CD4-positive, alpha-beta T cell treated with Interleukin-2 at 100 ng/mL for 4 hours (primary cell): ENCODE measurements around the gene NUP133.
A peak's percentile ranks its signal among the peaks of the same experiment; 100 is the strongest.
"Not testable (repeated sequence)": the region's sequence is repeated elsewhere in the genome, so short reads cannot be mapped to it uniquely, and the experiment has no call there.

ENCODE experiments used
- DNase-seq: peaks from one replicate; pipeline ENCODE4 v3.0.0-alpha.2; 2020; ENCODE audit warnings: low spot score

NUP133 gene

DNA sequence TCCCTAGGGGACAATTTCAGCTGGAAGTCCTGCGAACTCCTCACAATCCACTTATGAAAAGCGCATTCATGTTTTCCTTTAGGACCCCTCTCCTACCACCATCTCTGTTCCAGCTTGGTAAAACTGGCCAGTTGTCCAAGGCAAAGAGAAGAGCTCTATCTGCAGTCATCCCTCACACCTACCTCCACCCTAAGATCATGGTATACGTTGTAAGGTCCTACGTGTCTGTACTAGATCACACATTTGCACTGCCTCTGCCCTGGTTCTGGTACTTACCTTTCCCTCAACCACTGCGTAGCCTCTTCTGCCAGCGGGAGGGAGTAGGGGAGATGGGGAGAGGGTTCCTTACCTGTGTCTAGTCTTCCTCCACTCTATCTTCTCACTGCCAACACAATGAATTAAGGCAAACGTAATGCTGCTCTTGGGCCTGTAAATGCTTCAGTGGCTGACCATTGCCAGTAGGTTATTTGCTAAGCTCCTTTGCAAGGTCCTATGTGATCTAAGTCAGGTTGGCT, 739 bp upstream of the NUP133 start:
- no peak for DNase-seq

DNA sequence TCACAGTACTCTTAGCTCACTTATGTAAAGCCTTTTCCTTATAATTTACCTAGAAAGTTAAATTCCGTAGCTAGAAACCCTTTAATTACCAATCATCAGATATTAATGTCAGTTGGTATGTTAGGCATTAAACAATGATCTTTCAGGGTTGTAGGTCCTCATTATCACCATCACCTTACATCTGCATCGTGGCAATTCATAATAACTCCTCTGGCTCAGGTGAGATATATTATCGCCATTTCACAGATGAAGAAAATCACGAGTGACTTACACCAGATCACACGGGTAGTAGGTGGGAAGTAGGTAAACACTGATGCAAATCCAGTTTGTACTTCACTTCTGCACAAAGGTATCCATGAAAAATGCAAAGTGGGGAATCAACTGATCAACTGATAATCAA, 639 bp downstream of the NUP133 start:
- no peak for DNase-seq

DNA sequence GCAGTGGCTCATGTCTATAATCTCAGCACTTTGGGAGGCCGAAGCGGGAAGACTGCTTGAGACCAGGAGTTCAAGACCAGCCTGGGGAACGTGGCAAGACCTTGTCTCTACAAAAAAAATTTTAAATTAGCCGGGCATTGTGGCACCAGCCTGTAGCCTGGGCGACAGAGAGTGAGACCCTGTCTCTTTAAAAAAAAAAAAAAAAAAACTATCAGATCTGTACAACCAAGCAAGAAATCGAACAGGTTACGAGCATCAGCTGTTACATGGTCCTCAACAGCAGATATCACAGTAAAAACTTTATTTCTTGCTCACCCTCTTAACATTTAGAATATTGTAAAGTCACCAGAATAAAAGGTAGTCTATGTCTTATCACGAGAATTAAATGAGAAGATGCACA, 1.5 kb downstream of the NUP133 start:
- DNase-seq = no peak

DNA sequence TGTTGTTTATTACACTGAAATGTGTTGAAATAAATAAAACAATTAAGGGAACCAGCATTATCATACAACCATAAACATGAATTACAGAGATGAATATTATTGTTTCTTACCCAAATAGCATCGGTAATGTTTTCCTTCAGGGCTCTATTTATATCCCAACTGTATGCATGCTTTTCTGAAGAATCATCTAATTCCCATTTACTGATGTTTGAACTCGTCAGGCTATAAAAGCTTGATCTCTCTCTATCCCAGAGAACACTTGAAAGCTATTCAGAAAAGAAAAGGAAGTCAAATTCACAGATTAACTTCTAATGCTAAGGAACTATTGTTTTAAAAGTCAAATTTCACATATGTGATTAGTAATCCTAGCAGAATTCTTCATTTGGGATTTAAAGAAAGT, 12.4 kb downstream of the NUP133 start:
- no peak for DNase-seq

DNA sequence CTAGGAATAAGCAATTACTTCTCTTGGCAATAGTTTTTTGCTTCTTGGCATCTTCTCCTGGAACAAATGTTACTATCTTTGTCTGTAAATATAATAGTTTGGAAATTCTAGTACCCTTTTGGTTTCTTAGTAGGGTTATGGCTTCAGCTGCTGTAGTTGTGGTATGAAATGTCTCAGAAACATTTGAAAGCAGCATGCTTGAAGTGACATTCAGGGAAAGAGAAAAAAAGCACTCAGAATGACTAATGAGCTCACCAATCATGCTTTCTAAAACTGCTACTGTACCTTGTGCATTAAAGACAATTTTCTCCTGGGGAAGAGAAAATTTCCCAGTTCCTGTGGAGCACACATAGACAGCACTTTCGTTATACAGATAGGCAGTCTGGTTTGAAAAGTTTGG, 21.0 kb downstream of the NUP133 start:
- no peak for DNase-seq

DNA sequence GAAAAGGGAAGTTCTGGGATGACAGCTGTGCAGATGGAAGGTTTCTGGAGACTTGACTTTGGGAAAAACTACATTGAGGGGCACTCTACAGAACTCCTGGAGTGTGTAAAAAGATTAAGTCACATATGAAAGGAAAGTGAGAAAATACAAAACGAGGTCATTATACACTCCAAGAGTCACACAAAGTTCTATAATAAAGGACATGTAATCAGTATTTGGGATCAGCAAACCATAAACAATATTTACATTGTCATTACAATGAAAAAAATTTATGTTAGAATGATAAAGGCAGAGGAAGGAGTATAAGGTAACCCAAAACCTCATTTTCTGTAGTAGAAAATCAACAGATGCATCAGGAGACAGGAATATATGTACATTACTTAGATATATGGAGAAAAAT, 22.8 kb downstream of the NUP133 start:
- no peak for DNase-seq

DNA sequence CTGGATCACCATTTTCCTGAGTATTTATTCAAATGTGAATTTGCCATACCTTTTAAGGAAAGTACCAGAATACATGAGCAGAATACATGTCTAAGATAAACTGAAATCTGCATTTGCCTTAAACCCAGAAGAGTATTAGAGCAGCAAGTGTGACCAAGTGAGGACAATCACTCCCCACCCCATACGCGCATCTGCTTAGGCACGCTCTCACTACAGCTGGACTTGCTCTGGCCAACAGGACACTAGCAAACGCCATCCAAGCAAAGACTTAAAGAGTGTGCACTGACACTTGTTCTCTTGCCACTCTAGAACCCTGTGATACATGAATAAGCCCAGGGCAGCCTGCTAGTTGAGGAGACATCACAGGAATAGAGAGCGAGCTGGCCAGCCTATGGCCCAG, 25.6 kb downstream of the NUP133 start:
- no peak for DNase-seq

DNA sequence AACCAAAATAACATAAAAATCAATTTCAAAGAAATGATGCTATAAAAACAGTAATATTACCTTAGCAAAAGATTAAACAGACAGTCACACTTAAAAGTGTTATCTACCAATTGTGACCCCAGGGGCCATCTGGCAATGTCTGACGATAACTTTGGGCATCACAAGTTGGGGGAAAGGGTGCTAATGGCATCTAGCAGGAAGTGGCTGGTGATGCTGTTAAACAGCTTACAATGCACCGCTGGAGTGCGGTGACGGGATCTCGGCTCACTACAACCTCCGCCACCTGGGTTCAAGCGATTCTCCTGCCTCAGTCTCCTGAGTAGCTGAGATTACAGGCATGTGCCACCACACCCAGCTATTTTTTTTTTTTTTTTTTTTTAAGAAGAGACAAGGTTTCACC, 27.6 kb downstream of the NUP133 start:
- no peak for DNase-seq

DNA sequence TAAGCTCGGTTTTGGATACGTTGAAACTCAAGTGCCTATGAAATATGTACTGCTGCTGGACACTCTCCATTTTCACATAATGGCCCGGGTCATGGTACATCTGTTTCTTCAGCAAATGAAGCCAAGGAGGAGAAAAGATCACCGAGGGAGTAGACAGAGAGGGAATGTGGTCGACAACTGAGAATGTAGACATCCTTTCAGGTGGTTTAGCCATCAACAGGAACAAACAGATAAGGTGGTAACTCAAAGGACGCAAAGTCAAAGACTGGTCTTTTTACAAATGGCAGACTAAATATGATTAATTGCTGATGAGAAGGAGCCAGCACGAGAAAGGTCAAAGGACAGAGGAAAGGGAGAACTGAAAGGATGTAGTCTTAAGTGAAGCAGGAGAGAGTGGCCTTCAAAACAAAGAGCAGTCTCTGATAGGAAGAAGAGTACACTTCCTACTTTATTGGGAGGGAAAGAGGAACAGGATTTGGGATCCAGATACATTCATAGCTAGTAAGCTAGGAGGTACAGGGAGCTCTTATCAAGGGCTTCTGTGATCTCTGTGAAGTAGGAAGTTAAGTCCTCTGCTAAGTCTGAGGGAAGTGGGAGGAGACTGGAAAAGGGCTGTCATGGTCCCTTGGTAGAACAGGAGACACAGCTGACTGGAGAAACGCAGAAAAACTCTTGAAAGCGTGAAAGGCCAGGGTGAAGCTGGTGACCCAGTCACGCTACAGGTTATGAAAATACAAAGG, 28.3 kb downstream of the NUP133 start:
- no peak for DNase-seq

DNA sequence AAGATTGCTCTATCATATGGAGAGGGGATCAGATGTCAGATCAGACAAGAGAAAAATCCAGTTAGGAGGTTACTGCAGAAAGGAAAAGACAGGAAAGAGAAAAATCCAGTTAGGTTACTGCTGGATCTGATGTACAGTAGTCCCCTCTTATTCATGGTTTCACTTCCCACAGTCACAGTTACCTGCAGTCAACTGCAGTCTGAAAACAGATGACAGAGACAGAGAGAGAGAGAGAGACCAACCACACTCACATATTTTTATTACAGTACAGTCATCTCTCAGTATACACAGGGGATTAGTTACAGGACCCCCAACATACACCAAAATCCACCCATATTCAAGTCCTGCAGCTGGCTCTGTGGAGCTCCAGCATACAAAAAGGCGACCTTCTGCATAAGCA, 29.3 kb downstream of the NUP133 start:
- no peak for DNase-seq

DNA sequence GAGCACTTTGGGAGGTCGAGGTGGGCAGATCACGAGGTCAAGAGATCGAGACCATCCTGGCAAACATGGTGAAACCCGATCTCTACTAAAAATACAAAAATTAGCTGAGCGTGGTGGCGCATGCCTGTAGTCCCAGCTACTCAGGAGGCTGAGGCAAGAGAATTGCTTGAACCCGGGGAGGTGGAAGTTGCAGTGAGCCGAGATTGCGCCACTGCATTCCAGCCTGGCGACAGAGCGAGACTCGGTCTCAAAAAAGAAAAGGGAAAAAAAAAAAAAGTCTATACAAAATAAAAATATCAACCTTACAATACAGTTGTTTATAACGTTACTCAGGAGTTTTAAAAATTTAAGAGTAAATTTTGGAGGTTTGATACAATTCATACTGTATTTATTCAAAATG, 32.3 kb downstream of the NUP133 start:
- DNase-seq = not testable (repeated sequence)

DNA sequence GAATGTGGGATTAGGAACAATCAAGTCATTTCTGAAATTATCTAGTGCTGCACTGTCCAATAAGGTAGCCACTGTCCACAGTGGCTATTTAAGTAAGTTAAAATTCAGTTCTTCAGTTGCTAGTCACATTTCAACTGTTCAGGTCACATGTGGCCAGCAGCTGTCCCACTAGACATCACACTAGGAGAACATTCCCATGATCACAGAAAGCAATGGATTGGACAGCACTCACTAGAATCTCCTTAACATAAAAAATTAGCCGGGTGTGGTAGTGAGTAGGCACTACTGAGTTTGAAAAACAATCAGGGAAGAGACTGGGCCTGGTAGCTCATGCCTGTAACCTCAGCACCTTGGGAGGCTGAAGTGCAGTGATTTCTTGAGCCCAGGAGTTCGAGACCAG, 33.6 kb downstream of the NUP133 start:
- no peak for DNase-seq

DNA sequence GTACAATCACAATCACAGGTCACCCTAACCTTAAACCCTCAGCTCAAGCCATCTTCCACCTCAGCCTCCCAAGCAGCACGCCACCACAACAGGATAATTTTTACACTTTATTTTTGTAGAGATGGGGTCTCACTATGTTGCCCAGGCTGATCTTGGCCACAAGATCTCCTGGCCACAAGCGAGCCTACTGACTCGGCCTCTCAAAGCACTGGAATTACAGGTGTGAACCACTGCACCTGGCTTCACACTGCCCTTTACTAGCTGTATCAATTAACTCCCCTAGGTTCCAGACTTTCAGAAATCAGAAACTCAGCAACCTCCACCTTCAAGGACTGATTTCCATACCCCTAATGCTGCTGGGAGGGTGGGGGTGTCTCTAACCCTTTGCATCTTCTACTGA, 37.0 kb downstream of the NUP133 start:
- no peak for DNase-seq

DNA sequence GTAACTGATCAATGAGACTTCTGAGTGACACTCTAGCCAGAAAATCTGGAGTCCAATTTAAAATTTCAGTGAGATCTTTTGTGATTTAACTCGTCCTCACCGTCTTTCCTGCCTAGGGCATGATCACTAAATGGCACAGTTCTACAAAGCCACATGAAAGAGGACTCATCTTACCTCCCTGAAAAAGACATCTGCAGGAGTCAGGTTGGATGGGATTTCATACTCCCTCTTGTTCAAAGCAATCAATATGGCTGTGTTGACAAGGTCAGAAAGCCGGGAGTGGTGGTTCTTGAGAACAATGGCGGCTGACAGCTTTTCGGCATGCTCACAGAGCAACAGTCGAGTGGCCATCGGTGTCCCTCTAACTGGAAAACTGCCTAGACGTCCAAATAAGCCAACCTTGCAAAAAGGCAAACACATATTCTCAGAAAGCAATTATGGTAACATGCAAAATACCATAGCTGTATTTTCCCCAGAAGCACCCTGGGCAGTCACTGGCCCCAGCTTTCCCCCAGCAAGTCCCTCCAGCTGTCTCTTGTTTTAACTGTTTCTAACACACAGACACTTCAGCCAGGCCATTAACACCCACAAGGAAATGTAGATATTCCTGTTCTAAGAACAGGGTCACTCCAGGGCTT, 37.6 kb downstream of the NUP133 start:
- DNase-seq = no peak

DNA sequence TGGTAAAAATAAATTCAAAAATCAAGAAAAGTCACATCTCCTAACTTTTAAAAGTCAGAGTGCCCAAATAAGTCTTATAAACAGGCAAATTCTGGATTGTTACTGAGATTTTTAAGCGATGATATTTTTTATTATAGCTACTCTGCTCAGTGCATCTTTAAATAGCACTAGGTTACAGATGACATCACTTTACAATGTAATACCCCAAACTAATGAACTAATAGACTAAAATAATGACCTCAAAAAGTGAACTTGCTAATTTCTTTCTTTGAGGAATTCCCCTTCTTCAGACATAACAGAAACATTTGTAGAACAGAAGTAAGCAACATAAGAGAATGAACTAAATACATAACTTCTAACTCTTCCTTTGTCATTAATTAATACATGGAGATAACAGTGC, 41.3 kb downstream of the NUP133 start:
- DNase-seq = no peak

DNA sequence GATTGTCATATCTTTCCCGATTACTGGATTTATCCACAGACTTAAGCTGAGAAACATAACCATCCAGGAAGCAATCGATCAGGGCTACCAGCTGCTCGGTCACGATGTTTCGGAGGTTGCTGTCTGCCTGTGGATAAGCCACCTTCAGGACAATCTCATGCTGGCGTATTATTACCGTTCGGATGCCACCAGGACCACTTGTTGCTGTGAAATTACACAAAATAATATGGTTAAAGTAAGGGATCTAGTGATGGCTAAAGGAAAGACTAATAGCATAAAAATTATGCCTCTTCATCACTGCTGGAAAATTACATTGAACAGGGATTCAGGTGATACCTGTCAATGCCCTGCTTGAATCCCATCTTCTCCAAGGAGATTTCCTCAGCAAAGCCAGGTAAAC, 43.5 kb downstream of the NUP133 start:
- no peak for DNase-seq

DNA sequence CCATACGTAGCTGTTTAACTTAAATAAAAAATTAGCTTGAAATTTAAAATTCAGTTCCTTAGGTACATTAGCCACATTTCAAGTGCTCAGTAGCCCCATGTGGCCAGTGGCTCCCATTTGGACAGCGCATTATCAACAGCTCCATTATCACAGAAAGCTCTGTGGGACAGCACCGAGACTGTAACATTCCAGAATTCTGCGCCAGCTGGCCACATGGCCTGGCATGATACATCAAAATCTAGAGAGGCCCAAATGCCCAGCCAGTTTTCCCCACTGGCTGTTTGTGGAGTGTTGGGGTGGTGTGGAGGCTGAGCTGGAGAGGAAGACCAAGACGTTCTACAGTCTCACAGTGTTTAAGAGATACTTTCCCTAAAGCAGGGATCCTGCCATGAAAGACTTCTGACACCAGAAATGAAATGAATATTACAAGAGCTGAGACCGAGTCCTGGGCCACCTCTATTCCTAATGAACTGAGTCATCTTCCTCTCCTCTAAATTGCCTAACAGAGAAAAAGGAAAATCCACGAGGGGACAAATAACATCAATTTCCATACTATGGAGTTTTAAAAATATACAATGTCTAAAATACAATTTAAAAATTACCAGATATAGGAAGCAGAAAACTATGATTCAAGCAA, 47.0 kb downstream of the NUP133 start:
- no peak for DNase-seq

DNA sequence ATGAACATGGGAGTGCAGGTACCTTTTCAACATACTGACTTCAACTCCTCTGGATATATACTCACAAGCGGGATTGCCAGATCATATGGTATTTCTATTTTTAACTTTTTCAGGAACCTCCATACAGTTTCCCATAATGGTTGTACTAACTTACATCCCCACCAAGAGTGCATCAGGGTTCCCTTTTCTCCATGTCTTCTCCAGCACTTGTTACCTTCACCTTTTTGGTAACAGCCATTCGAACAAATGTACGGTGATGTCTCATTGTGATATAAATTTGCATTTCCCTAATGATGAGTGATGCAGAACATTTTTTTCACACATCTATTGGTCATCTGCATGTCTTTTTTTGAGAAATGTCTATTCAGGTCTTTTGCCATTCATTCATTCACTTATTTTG, 48.3 kb downstream of the NUP133 start:
- DNase-seq = no peak

DNA sequence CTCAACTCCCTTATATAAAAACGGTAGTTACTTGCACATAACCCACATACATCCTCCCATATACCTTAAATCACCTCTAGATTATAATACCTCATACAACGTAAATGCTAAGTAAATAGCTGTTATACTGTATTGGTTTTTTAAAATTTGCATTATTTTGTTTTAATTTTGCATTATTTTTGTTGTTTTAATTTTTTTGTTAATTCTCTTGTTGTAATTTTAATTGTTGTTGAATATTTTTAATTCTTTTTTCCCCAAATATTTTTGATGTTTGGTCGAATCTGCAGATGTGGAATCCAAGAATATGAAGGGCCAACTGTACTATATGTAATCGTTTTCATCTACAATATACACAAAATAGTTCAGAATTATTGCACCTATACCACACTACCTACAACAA, 50.7 kb downstream of the NUP133 start:
- DNase-seq = no peak

DNA sequence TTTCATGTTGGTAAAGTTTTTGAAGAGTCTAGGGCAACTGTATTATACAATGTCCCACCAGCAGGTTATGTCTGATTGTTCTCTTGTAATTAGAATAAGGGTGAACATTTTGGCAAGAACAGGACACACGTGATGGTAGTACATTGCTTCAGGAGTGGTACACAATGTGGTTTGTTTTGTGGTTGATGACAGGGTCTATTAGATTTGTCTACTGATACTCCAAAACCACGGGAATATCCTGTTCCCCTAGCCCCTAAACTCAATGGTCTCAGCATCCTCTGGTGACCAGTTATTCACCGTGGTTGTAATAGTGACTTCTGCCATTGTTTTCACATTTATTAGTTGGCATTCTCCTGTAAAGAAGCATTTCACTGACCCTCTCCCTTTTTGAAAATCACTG, 52.1 kb downstream of the NUP133 start:
- DNase-seq = no peak

DNA sequence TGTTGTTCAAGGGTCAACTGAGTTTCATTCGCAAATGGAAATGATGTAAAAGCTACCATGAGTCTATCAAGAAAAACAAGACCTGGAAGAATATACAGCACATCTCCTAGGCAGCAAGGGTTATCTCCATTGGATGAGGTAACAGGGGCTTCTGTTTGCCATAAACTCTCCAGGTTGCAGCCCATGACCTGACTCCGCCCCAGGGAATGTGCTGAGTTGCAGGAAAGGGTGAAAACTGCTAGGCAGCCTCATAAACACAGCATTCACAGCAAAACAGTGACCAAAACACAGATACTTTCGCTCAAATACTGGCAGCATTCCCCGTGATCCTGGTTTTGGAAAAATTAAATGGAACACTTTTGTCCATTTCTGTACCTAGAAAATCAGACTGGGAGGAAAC, 54.1 kb downstream of the NUP133 start:
- DNase-seq = no peak

DNA sequence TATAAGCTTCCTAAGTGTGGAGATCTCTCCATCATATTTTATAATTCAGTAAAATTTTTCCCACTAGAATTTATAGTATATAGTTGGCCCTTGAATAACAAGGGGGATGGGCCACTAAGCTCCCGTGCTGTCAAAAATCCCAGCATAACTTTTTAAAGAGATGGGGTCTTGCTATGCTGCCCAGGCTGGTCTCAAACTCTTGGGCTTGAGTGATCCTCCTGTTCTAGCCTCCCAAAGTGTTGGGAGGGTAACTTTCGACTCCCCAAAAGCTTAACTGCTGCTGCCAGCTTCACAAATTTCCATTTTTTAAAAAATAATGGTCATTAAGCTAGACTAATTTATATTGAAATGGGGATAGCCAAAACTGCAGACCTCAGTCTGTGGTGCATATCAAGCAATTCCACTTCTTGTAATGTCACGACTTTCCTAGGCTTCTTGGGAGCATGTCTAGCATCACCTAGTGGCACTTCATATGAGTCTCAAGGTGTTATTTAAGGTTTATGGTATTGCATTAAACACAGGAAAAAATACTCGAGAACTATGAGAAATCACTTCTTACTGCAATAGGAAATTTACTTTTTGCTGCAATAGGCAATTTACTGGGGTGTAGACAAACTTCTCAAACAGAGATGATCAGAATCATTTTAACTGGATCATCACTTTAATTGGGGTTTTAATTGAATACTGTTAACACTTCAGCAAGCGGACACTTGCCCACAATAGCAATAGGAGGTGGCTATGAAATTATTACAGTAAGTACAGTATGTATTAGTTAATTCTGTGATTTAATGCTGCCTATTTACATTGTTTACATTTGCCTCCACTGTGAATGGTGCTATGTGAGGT, 55.0 kb downstream of the NUP133 start:
- DNase-seq = peak; percentile 3

DNA sequence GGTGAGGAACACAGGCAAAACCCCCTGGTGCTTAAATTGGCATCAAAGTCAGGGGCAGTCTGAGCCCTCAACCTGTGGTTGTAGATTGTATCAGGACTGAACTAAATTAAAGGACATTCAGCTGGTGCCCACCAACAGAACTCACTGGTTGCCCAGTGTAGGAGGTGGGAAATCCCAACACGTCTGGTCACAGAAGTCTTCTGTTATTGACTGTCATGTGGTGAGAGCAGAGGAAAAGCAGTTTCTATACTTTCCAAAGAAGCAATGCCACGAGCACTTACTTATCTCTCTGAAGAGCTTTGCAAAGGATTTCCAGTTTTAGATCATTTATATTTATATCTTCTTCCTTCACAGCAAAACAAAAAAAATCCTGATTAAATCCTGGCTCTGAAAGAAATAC, 59.3 kb downstream of the NUP133 start:
- no peak for DNase-seq
